ENCODE data around the gene MMAB.

DNA sequence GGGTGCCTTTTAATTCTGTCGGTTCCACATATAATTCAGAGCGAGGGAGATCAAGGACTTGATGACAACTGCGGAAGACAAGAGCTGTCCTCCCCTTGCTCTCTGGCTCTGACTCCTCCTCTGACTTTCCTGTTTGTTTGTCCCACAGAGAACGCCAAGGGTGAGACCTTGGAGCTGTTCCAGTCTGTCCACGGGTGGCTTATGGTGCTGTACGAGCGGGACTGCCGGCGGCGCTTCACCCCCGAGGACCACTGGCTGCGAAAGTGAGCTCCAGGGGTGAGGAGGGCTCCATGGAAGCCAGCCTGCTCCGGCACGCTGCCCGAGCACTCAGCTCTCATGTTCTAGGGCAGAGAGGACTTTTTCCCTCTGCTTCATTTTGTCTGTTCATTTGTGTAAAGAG is 63.1 kb downstream of the MMAB start:
- TF ChIP-seq EZH2 (IDR thresholded peaks at IDR 0.05; ENCODE audit: borderline replicate concordance, low read depth, low read length, poor library complexity, severe bottlenecking): no peak
- TF ChIP-seq, protein P1, sequence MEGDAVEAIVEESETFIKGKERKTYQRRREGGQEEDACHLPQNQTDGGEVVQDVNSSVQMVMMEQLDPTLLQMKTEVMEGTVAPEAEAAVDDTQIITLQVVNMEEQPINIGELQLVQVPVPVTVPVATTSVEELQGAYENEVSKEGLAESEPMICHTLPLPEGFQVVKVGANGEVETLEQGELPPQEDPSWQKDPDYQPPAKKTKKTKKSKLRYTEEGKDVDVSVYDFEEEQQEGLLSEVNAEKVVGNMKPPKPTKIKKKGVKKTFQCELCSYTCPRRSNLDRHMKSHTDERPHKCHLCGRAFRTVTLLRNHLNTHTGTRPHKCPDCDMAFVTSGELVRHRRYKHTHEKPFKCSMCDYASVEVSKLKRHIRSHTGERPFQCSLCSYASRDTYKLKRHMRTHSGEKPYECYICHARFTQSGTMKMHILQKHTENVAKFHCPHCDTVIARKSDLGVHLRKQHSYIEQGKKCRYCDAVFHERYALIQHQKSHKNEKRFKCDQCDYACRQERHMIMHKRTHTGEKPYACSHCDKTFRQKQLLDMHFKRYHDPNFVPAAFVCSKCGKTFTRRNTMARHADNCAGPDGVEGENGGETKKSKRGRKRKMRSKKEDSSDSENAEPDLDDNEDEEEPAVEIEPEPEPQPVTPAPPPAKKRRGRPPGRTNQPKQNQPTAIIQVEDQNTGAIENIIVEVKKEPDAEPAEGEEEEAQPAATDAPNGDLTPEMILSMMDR (conservative IDR thresholded peaks at IDR 0.05; ENCODE audit: low read depth, low read length): no peak
